ENCODE measurements around the gene ITGAE.

DNA sequence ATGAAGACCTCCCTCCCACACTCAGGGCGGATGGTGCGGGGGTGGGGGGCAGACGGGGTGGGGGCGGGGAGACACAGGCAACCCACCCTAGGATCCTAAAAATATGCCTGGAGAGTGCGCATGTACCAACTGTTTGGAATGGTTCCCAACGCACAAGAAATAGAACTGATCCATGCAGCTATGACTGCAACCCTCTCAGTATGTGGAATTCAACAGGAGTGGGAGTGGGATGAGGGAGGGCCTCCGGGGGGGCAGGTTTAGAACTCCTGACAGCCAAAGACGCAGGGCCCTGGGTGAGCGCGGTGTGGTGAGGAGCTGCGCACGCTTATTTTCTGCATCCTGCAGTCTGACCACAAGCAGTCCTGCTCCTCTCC is 103.9 kb downstream of the ITGAE start:
- no peak for TF ChIP-seq EZH2phosphoT487 (IDR thresholded peaks at IDR 0.05; ENCODE audit: insufficient read depth, low read depth)
- no peak for TF ChIP-seq EZH2 (IDR thresholded peaks at IDR 0.05; ENCODE audit: insufficient read depth, poor library complexity, severe bottlenecking)
